GM10847 (cell line): Measurements from ENCODE around the gene CTRB2.

ENCODE experiments used
- POLR2A ChIP-seq: IDR thresholded peaks from 2 replicates; pipeline ENCODE4 v1.6.1; 2011; ENCODE audit not compliant: insufficient read length; ENCODE audit errors: extremely low read depth

CTRB2 gene

DNA sequence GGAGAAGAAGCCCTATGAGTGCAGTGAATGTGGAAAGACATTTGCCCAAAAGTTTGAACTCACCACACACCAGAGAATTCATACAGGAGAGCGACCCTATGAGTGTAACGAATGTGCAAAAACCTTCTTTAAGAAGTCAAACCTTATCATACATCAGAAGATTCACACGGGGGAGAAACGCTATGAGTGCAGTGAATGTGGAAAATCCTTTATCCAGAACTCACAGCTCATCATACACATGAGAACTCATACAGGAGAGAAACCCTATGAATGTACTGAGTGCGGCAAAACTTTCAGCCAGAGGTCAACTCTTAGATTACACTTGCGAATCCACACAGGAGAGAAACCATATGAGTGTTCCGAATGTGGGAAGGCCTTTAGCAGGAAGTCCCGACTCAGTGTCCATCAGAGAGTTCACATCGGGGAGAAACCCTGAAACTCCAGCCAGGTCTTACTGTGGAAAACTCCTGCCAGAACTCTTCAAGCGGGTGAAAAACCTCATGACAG is 37.0 kb downstream of the CTRB2 start:
- TF ChIP-seq POLR2A: no peak

DNA sequence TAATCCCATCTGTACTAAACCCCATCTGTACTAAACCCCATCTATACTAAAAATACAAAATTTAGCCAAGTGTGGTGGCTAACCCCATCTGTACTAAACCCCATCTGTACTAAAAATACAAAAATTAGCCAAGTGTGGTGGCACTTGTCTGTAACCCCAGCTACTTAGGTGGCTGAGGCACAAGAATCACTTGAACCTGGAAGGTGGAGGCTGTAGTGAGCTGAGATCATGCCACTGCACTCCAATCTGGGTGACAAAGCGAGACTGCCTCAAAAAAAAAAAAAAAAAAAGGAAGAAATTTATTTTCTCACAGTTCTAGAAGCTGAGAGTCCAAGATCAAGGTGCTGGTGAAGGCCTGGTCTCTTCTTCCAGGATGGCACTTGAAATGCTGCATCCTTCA is 46.6 kb downstream of the CTRB2 start:
- no peak for TF ChIP-seq POLR2A
